Measurements from ENCODE around the gene UBE2J2. TPM values are rescaled to one million over a fixed set of nuclear protein-coding genes. Genes with fewer than 3 reads are reported as not detected.

The UBE2J2 gene
- total RNA-seq, 1 experiment from 2014 or later: 62.1 TPM

GRCh38 chr1:1280782-1281481 lies 7.3 kb upstream of the UBE2J2 start:
- peaks cover 6% of the 10 kb centered on the region for H3K4me1 Mint-ChIP-seq (ENCODE audit: insufficient read depth, unreplicated experiment)
- no peaks in the 10 kb centered on the region for H3K9me3 Mint-ChIP-seq (ENCODE audit: unreplicated experiment)
- POLR2A ChIA-PET: interaction anchor here (0.6 to 1.7 kb wide), 4 partner anchors 7 to 85 kb away, joined by 3 to 8 read pairs (median 6); partner anchors contain the start of genes B3GALT6 and UBE2J2
- DNase-seq (ENCODE audit: unreplicated experiment): no peak
- BruUV-seq (replicated peaks): no TSS peak
- intact Hi-C loops (cut with micrococcal nuclease): no loop called here
- no peaks in the 10 kb centered on the region for H3K36me3 Mint-ChIP-seq (ENCODE audit: insufficient read depth, unreplicated experiment)
- no peak overlapping the region for H3K27ac Mint-ChIP-seq (ENCODE audit: low read depth, unreplicated experiment)
- no peak for TF ChIP-seq CTCF (IDR thresholded peaks at IDR 0.05; ENCODE audit: unreplicated experiment)
- H3K4me3 Mint-ChIP-seq (ENCODE audit: unreplicated experiment): no peak overlapping the region
- H3K27me3 Mint-ChIP-seq (ENCODE audit: insufficient read depth, unreplicated experiment): no peaks in the 10 kb centered on the region
- CTCF ChIA-PET: interaction anchor here (0.6 to 1.0 kb wide), 4 partner anchors 10 to 159 kb away, joined by 3 read pairs; no protein-coding TSS in a partner anchor

- CTCF ChIA-PET: interaction anchor here (0.5 to 1.5 kb wide), 5 partner anchors 11 to 152 kb away, joined by 3 to 8 read pairs (median 3); no protein-coding TSS in a partner anchor
These were observed 5.4 kb upstream of the UBE2J2 start for GRCh38 chr1:1279028-1279427.

GRCh38 chr1:1278620-1279019 lies 5.0 kb upstream of the UBE2J2 start:
- Mint-ChIP-seq H3K36me3 (ENCODE audit: insufficient read depth, unreplicated experiment) (no peaks in the 10 kb centered on the region), H3K27ac (ENCODE audit: low read depth, unreplicated experiment) (no peak overlapping the region), H3K4me3 (ENCODE audit: unreplicated experiment) (no peak overlapping the region), H3K4me1 (ENCODE audit: insufficient read depth, unreplicated experiment) (peaks cover 6% of the 10 kb centered on the region), H3K9me3 (ENCODE audit: unreplicated experiment) (no peaks in the 10 kb centered on the region), H3K27me3 (ENCODE audit: insufficient read depth, unreplicated experiment) (no peaks in the 10 kb centered on the region)
- BruUV-seq (replicated peaks): no TSS peak
- no peak for TF ChIP-seq CTCF (IDR thresholded peaks at IDR 0.05; ENCODE audit: unreplicated experiment)
- intact Hi-C loops (cut with micrococcal nuclease): no loop called here
- POLR2A ChIA-PET: no interaction called here
- CTCF ChIA-PET: interaction anchor here (0.5 to 1.5 kb wide), 3 partner anchors 13 to 25 kb away, joined by 3 to 8 read pairs (median 3); no protein-coding TSS in a partner anchor
- no peak for DNase-seq (ENCODE audit: unreplicated experiment)

More at GRCh38 chr1:1279028-1279427, 5.4 kb upstream of the UBE2J2 start:
- H3K4me1 Mint-ChIP-seq (ENCODE audit: insufficient read depth, unreplicated experiment): peaks cover 6% of the 10 kb centered on the region
- no peak for DNase-seq (ENCODE audit: unreplicated experiment)
- POLR2A ChIA-PET: no interaction called here
- no peak overlapping the region for H3K27ac Mint-ChIP-seq (ENCODE audit: low read depth, unreplicated experiment)
- TF ChIP-seq CTCF (IDR thresholded peaks at IDR 0.05; ENCODE audit: unreplicated experiment): no peak
- no peaks in the 10 kb centered on the region for H3K36me3 Mint-ChIP-seq (ENCODE audit: insufficient read depth, unreplicated experiment)
- intact Hi-C loops (cut with micrococcal nuclease): no loop called here
- H3K4me3 Mint-ChIP-seq (ENCODE audit: unreplicated experiment): no peak overlapping the region
- H3K9me3 Mint-ChIP-seq (ENCODE audit: unreplicated experiment): no peaks in the 10 kb centered on the region
- BruUV-seq (replicated peaks): no TSS peak
- H3K27me3 Mint-ChIP-seq (ENCODE audit: insufficient read depth, unreplicated experiment): no peaks in the 10 kb centered on the region

- Mint-ChIP-seq H3K36me3 (ENCODE audit: insufficient read depth, unreplicated experiment) (peaks cover 10% of the 10 kb centered on the region), H3K9me3 (ENCODE audit: unreplicated experiment) (no peaks in the 10 kb centered on the region), H3K4me3 (ENCODE audit: unreplicated experiment) (no peak overlapping the region), H3K27me3 (ENCODE audit: insufficient read depth, unreplicated experiment) (no peaks in the 10 kb centered on the region), H3K27ac (ENCODE audit: low read depth, unreplicated experiment) (no peak overlapping the region), H3K4me1 (ENCODE audit: insufficient read depth, unreplicated experiment) (peaks cover 6% of the 10 kb centered on the region)
- DNase-seq (ENCODE audit: unreplicated experiment): no peak
- ChIA-PET CTCF (interaction anchor here (0.6 kb wide), 1 partner anchor 23 kb away, joined by 3 read pairs; no protein-coding TSS in a partner anchor), POLR2A (no interaction called here)
- intact Hi-C loops (cut with micrococcal nuclease): no loop called here
- BruUV-seq (replicated peaks): no TSS peak
- TF ChIP-seq CTCF (IDR thresholded peaks at IDR 0.05; ENCODE audit: unreplicated experiment): no peak
These were observed 2.2 kb upstream of the UBE2J2 start for GRCh38 chr1:1275836-1276235.

All from MCF 10A (cell line).